GM10847 (cell line): ENCODE data around the gene HRH1.

Source experiments
- POLR2A ChIP-seq: IDR thresholded peaks from 2 replicates; pipeline ENCODE4 v1.6.1; 2011; ENCODE audit not compliant: insufficient read length; ENCODE audit errors: extremely low read depth

The HRH1 gene

GRCh38 chr3:11272906-11273574 is 118.7 kb downstream of the HRH1 start:
- TF ChIP-seq POLR2A: no peak

GRCh38 chr3:11273891-11274291 is 119.6 kb downstream of the HRH1 start:
- no peak for TF ChIP-seq POLR2A

- TF ChIP-seq POLR2A: no peak
Measured at GRCh38 chr3:11274566-11275142, 120.4 kb downstream of the HRH1 start.

DNA sequence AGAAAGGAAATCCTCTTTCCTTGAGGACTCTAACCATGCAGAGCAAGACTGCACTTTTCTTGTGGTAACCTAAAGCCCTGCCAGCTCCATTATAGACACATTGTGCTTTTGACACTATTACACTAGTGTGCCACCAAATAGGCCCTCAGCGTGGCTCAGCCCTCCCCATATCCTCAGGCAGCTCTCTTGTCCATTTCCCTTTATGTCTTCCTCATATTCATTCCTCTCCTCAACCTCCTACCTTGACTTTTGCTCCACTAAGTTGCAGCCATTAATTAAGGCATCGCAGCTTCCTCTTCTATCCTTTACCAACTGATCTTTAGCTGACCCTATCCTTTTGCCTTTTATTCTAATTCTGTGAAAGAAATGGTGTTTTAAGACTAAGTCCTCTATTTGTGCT is 121.6 kb downstream of the HRH1 start:
- no peak for TF ChIP-seq POLR2A

- TF ChIP-seq POLR2A: no peak
Measured at GRCh38 chr3:11276901-11277300, 122.6 kb downstream of the HRH1 start.

DNA sequence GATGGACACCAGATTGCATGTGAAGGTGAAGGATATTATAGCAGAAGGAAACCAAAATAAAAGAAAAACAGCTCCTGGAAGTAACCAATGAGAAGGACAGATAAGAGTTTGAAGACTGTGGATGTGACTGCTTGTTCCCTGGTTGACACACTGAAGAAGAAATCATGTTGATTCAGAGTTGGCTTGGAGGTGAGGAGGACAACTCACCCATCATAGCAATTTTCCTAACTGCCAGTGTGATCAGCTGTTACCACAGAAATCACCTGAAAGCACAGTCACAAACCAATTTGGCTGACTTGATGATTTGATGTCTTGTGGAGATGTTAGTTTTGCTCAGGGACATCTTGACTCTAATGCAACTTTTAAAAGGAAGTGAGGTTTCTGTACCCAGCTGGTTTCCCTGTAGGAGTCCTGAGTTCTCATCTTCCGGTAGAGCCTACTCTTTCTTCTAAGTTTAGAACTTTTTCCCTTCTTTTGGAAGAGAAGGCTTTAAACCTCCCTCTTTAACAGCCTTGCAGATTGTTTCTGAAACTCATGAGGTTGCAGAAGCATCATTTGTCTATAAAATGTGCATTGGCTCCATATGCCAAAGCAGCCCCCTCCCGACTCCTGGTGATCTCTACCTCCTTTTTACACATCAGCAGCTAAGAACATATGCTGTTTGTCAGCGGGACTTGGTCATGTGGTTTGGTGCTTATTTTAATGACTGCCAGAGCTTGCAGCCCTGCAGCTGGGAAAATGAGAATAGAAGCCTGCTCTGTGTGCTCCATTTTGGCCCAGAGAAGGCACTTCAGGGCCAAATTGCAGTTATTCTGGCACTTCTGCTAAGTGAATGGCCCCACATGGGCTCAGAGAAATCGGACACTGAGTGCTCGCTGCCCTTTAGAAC is 128.2 kb downstream of the HRH1 start:
- TF ChIP-seq POLR2A: no peak

DNA sequence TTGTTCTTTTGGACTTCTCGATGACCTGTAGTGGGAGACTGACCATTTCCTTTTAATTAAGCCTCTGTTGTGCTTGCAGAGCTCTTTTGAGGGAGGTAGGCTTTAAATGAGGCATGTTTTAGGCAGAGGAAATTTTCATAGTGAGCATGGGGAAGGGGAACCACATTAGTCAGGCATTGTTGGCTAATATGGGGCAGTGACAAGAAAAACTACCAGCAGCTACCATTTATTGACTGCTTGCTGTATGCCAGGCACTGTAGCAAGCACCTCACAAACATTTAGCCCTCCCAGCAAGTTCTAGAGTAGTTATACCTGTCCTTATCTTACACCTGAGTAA is 128.8 kb downstream of the HRH1 start:
- no peak for TF ChIP-seq POLR2A

GRCh38 chr3:11284011-11284410 is 129.7 kb downstream of the HRH1 start:
- no peak for TF ChIP-seq POLR2A

GRCh38 chr3:11285471-11285870 is 131.2 kb downstream of the HRH1 start:
- no peak for TF ChIP-seq POLR2A

DNA sequence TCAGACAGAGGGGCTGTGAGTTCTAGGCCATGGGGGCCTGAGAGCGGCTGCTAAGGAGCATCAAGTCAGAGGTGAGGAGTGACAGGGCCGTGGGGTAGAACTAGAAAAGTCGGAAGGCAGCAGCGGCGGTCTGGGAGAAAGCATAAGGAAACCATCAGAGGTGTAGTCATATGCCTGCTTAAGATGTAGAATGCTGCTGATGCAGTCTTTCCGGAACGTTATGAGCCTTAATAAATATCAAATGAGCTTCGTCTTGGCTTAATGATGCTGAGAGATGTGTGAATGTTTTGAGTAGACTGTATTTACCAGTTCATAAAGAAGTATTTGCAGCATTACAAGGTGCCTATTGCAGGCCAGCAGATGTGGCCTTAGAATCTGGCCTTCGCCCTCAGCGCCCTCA is 133.1 kb downstream of the HRH1 start:
- no peak for TF ChIP-seq POLR2A

- TF ChIP-seq POLR2A: no peak
Measured at GRCh38 chr3:11288021-11288491, 133.8 kb downstream of the HRH1 start.

- TF ChIP-seq POLR2A: no peak
Measured at GRCh38 chr3:11288786-11289637, 134.7 kb downstream of the HRH1 start.

DNA sequence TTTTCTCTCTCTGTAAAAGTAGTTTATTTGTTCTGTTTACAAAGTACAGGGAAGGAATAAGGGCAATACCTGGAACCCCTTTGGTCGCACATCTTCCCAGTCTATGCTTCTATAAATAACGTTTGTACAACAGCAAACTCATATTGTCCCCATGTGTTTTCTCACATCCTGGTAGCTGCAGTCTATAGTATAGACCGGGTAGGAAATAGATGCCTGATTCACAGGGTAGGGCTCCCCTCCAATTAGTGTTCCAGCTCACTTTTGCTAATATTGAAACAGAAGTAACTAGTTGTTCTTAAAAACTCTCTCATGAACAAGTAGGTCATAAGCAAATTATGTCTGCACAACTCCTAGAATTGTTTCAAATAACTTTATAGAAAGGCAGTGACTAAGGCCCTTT is 135.6 kb downstream of the HRH1 start:
- TF ChIP-seq POLR2A: no peak

- TF ChIP-seq POLR2A: no peak
Measured at GRCh38 chr3:11290743-11291680, 136.7 kb downstream of the HRH1 start.
